Prostate gland (tissue), 2 donors: ENCODE measurements around the gene SLC30A10. TPM values are rescaled to one million over a fixed set of nuclear protein-coding genes. Genes with fewer than 3 reads are reported as not detected.
"Not testable (repeated sequence)": the region's sequence is repeated elsewhere in the genome, so short reads cannot be mapped to it uniquely, and the experiment has no call there.

Experiments
- DNase-seq: peaks from one replicate; pipeline ENCODE4 v3.0.0-alpha.2; 2019; ENCODE audit warnings: low spot score
- H3K27ac ChIP-seq, 2 donors: fragments of 200-600 bp; sonication (generic); 2 replicates each; pipeline ENCODE4 v1.5.1; 2017 to 2019
- H3K27me3 ChIP-seq: fragments of 200-600 bp; sonication (generic); replicated peaks from 2 replicates; pipeline ENCODE4 v1.5.1; 2019; ENCODE audit not compliant: insufficient read depth
- H3K36me3 ChIP-seq, 2 donors: fragments of 200-600 bp; sonication (generic); 1 replicate in 1 of 2; 2 replicates in 1 of 2; pipeline versions ENCODE4 v1.5.1 to v1.8.1; 2017 to 2019
- H3K4me1 ChIP-seq: fragments of 200-600 bp; sonication (generic); replicated peaks from 2 replicates; pipeline ENCODE4 v1.5.1; 2019
- H3K4me3 ChIP-seq, 2 donors: fragments of 200-600 bp; sonication (generic); 2 replicates each; pipeline ENCODE4 v1.5.1; 2017 to 2019
- H3K9me3 ChIP-seq: fragments of 200-600 bp; sonication (generic); 2 replicates; pipeline ENCODE4 v1.5.1; 2017
- POLR2A ChIP-seq: fragments of 450-650 bp; IDR thresholded peaks from one replicate; pipeline ENCODE4 v1.6.1; 2016; ENCODE audit warnings: antibody characterized with exemption, mild to moderate bottlenecking
- POLR2AphosphoS5 ChIP-seq: sonication (generic); formaldehyde crosslinking; IDR thresholded peaks from one replicate; pipeline ENCODE4 v1.6.1; 2017; ENCODE audit warnings: antibody characterized with exemption
- WGBS: methylation state at CpG from one replicate; pipeline ENCODE4 v1.1.5; 2018; 5-methylcytosine and 5-hydroxymethylcytosine counted together
- intact Hi-C: fragments of 100-400 bp; cut with DNase I; formaldehyde crosslinking; loops from one replicate; pipeline ENCODE4 v1.14.2; 2022
- total RNA-seq, 2 donors: library from RNA; depleted of rRNA; stranded (reverse); fragments of >200 nt; gene quantifications; one replicate each; pipeline ENCODE4 v1.1.0, GENCODE V29; 2016
- TF ChIP-seq, protein P1 (sequence below), 4 experiments: fragments of 200-600 bp in 2 of 4; fragments of 450-650 bp in 2 of 4; sonication (generic) in 2 of 4; IDR thresholded peaks; 1 replicate in 3 of 4; 2 replicates in 1 of 4; pipeline ENCODE4 v1.5.1; 2016 to 2019; ENCODE audit warnings: antibody characterized with exemption in 4 of 4, mild to moderate bottlenecking in 2 of 4, moderate library complexity in 2 of 4

The SLC30A10 gene
- total RNA-seq, 2 donors from 2014 or later: 0.18 to 1.4 TPM

GRCh38 chr1:219945795-219946194, 17.4 kb upstream of the SLC30A10 start:
- Histone ChIP-seq H3K4me1 (no peaks in the 10 kb centered on the region), H3K4me3 (no peak overlapping the region), H3K36me3 (no peaks in the 10 kb centered on the region), H3K27me3 (no peaks in the 10 kb centered on the region), H3K27ac (no peak overlapping the region), H3K9me3 (no peaks in the 10 kb centered on the region)
- DNase-seq: no peak
- no peak for TF ChIP-seq POLR2A
- TF ChIP-seq POLR2AphosphoS5: no peak
- TF ChIP-seq, protein P1, sequence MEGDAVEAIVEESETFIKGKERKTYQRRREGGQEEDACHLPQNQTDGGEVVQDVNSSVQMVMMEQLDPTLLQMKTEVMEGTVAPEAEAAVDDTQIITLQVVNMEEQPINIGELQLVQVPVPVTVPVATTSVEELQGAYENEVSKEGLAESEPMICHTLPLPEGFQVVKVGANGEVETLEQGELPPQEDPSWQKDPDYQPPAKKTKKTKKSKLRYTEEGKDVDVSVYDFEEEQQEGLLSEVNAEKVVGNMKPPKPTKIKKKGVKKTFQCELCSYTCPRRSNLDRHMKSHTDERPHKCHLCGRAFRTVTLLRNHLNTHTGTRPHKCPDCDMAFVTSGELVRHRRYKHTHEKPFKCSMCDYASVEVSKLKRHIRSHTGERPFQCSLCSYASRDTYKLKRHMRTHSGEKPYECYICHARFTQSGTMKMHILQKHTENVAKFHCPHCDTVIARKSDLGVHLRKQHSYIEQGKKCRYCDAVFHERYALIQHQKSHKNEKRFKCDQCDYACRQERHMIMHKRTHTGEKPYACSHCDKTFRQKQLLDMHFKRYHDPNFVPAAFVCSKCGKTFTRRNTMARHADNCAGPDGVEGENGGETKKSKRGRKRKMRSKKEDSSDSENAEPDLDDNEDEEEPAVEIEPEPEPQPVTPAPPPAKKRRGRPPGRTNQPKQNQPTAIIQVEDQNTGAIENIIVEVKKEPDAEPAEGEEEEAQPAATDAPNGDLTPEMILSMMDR (IDR thresholded peaks at IDR 0.05): no peak
- intact Hi-C loops: no loop called here

DNA sequence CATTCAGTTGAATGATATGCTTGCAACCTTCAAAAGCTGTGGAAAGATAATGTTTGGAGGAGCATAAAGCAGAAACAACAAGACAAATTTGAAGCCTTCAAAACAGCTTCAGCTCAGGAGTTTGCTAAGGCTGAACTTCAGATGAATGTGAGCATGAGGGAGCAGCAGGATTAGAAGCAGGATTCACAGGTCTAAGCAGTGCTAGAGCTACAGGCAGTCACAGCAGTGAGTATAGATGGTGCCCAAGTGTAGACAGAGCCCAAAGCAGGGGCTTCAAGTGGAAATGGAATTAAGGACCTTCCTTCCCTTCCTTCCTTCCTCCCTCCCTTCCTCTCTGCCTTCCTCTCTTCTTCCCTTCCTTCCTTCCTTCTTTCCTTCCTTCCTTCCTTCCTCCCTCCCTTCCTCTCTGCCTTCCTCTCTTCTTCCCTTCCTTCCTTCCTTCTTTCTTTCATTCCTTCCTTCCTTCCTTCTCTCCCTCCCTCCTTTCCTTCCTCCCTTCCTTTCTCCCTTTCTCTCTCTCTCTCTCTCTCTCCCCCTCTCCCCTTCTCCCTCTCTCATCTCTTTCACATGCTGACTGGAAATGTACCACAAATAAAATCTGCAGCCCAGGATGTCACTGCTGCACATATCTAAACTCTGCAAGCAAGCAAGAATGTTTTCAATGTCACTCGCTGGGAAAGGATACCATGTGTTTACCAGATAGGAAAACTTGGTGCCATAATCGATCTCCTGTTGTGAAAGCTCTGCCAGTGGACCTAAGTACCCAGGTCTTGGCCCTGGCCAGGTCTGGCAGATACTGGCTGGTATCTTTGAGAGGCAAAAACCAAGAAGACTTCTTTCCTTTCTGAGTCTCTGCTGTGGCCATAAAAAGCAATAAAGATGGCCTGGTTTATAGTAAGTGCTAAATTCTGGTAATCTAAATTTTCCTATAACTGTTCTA, 13.1 kb upstream of the SLC30A10 start:
- no peaks in the 10 kb centered on the region for H3K4me1 ChIP-seq
- no peak overlapping the region for H3K4me3 ChIP-seq
- intact Hi-C loops: no loop called here
- H3K27ac ChIP-seq: no peak overlapping the region
- no peaks in the 10 kb centered on the region for H3K36me3 ChIP-seq
- DNase-seq: no peak
- TF ChIP-seq, protein P1 (IDR thresholded peaks at IDR 0.05): no peak
- TF ChIP-seq POLR2AphosphoS5 (no peak), POLR2A (no peak)
- no peaks in the 10 kb centered on the region for H3K27me3 ChIP-seq
- 91% methylated on average over 2 of the region's 2 CpGs for WGBS
- no peaks in the 10 kb centered on the region for H3K9me3 ChIP-seq

- intact Hi-C loops: no loop called here
- WGBS: 46% methylated on average over 3 of the region's 3 CpGs
Measured at GRCh38 chr1:219940707-219941106, 12.3 kb upstream of the SLC30A10 start.

GRCh38 chr1:219938706-219939105, 10.3 kb upstream of the SLC30A10 start:
- Histone ChIP-seq H3K27ac (no peak overlapping the region), H3K9me3 (no peaks in the 10 kb centered on the region), H3K36me3 (no peaks in the 10 kb centered on the region), H3K27me3 (no peaks in the 10 kb centered on the region), H3K4me3 (no peak overlapping the region), H3K4me1 (no peaks in the 10 kb centered on the region)
- DNase-seq: no peak
- 10% methylated on average over 2 of the region's 2 CpGs for WGBS
- intact Hi-C loops: no loop called here
- no peak for TF ChIP-seq POLR2AphosphoS5
- TF ChIP-seq, protein P1 (IDR thresholded peaks at IDR 0.05): no peak
- TF ChIP-seq POLR2A: no peak

More at GRCh38 chr1:219940707-219941106, 12.3 kb upstream of the SLC30A10 start:
- H3K4me1 ChIP-seq: no peaks in the 10 kb centered on the region
- H3K27me3 ChIP-seq: no peaks in the 10 kb centered on the region
- no peaks in the 10 kb centered on the region for H3K9me3 ChIP-seq
- no peak overlapping the region for H3K4me3 ChIP-seq
- no peak overlapping the region for H3K27ac ChIP-seq
- DNase-seq: no peak
- no peaks in the 10 kb centered on the region for H3K36me3 ChIP-seq
- TF ChIP-seq, protein P1 (IDR thresholded peaks at IDR 0.05): no peak
- TF ChIP-seq POLR2AphosphoS5: no peak
- no peak for TF ChIP-seq POLR2A

GRCh38 chr1:219933763-219934162, 5.4 kb upstream of the SLC30A10 start:
- WGBS: 81% methylated on average over 11 of the region's 11 CpGs
- DNase-seq, H3K27ac ChIP-seq, intact Hi-C loops, H3K4me1 ChIP-seq, H3K4me3 ChIP-seq, H3K36me3 ChIP-seq, H3K9me3 ChIP-seq, H3K27me3 ChIP-seq: not testable (repeated sequence)
